ENCODE data around the gene ITPKA.
"Not testable (repeated sequence)": the region's sequence is repeated elsewhere in the genome, so short reads cannot be mapped to it uniquely, and the experiment has no call there.

Gene ITPKA

GRCh38 chr15:41493205-41493901 lies at the start of gene ITPKA:
Gene ITPKA (plus strand): TSS chr15:41493874. CDS start chr15:41493928, 54 bp downstream.
- peak; percentile 22 to 59 for DNase-seq

GRCh38 chr15:41445399-41445798 lies 48.3 kb upstream of the ITPKA start:
- DNase-seq, result no peak

GRCh38 chr15:41462084-41462795 lies 31.4 kb upstream of the ITPKA start:
- DNase-seq, result no peak

GRCh38 chr15:41464889-41465580 lies 28.6 kb upstream of the ITPKA start:
- no peak for DNase-seq

- peak; percentile 49 to 65 for DNase-seq
These were observed 27.8 kb upstream of the ITPKA start for GRCh38 chr15:41465822-41466421.

- no peak for DNase-seq
These were observed 27.0 kb upstream of the ITPKA start for GRCh38 chr15:41466711-41467110.

- DNase-seq, result not testable (repeated sequence)
These were observed 24.0 kb upstream of the ITPKA start for GRCh38 chr15:41469644-41470043.

- DNase-seq, result no peak
These were observed 20.3 kb upstream of the ITPKA start for GRCh38 chr15:41473418-41473817.

- DNase-seq, result no peak
These were observed 19.2 kb upstream of the ITPKA start for GRCh38 chr15:41474436-41474835.

GRCh38 chr15:41474941-41475340 lies 18.7 kb upstream of the ITPKA start:
- DNase-seq, result peak in 1 of 2 experiments; percentile 16

GRCh38 chr15:41476416-41477048 lies 17.1 kb upstream of the ITPKA start:
- DNase-seq, result no peak

- no peak for DNase-seq
These were observed 13.1 kb upstream of the ITPKA start for GRCh38 chr15:41480396-41481140.

GRCh38 chr15:41482110-41482877 lies 11.4 kb upstream of the ITPKA start:
- no peak for DNase-seq

- no peak for DNase-seq
These were observed 10.6 kb upstream of the ITPKA start for GRCh38 chr15:41483115-41483514.

GRCh38 chr15:41483519-41483918 lies 10.2 kb upstream of the ITPKA start:
- DNase-seq, result no peak

GRCh38 chr15:41484937-41485625 lies 8.6 kb upstream of the ITPKA start:
- no peak for DNase-seq

- DNase-seq, result no peak
These were observed 7.4 kb upstream of the ITPKA start for GRCh38 chr15:41486286-41486685.

- no peak for DNase-seq
These were observed 6.3 kb upstream of the ITPKA start for GRCh38 chr15:41487381-41487780.

- DNase-seq, result no peak
These were observed 5.9 kb upstream of the ITPKA start for GRCh38 chr15:41487802-41488201.

- DNase-seq, result no peak
These were observed 4.0 kb upstream of the ITPKA start for GRCh38 chr15:41489641-41490040.

GRCh38 chr15:41490355-41490754 lies 3.3 kb upstream of the ITPKA start:
- peak; percentile 6 to 8 for DNase-seq
